ENCODE measurements around the gene XRCC1. TPM values are rescaled to one million over a fixed set of nuclear protein-coding genes. Genes with fewer than 3 reads are reported as not detected.

Gene XRCC1
- total RNA-seq, 4 donors from 2014 or later: 29.6 to 38.8 (median 31.3) TPM

DNA sequence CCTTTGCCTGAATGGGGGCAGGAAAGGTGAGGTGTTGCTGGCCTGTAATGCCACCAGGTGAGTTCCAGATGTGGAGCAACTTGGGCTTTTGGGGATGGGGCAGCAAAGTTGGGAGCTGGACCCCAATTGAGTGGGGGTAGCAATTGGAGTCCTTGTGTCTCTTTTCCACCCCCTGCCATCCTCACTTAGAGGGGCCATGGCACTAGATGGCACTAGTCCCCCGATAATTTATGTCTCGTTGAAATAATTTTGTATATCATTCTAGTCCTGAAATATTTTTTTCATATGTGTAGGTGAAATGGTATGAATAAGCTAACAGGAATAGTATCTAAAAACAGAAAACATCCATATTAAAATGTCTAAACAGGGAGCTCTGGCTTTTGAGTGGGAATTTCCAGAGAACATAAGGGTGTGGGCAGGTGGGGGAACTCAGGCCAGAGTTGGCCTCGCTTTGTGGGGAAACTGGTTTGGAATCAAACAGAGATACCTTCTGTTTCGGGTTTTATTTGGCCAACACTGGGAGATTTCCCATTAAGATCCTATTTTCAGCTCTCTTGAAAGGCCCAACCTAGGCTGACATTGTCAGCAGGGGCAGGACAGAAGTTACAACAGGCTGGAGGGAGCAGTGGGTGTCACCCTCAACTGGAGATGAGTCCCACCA lies 24.4 kb upstream of the XRCC1 start:
- peaks cover 6 to 8% of the 10 kb centered on the region in 2 donors for H3K36me3 ChIP-seq
- intact Hi-C loops (cut with DNase I): loop anchor here (10.0 kb wide), 1 partner anchor 65 kb away; the partner anchor contains the start of gene ZNF575
- DNase-seq: no peak
- H3K4me1 ChIP-seq: peaks cover 18 to 22% of the 10 kb centered on the region in 2 donors
- no peak for TF ChIP-seq POLR2A (IDR thresholded peaks at IDR 0.05)
- TF ChIP-seq CTCF (IDR thresholded peaks at IDR 0.05): no peak
- 89 to 93% methylated on average over 4 of the region's 4 CpGs for WGBS, 2 donors
- no peaks in the 10 kb centered on the region for H3K27me3 ChIP-seq
- no peak overlapping the region for H3K27ac ChIP-seq
- no peaks in the 10 kb centered on the region for H3K9me3 ChIP-seq
- H3K4me3 ChIP-seq (replicated peaks in 1 of 3): no peak overlapping the region

GRCh38 chr19:43598445-43599240 lies 23.3 kb upstream of the XRCC1 start:
- Histone ChIP-seq H3K36me3 (peaks cover 6 to 15% of the 10 kb centered on the region in 2 donors), H3K27ac (no peak overlapping the region), H3K9me3 (no peaks in the 10 kb centered on the region), H3K4me1 (peaks cover 29 to 33% of the 10 kb centered on the region in 2 donors), H3K27me3 (no peaks in the 10 kb centered on the region), H3K4me3 (replicated peaks in 1 of 3) (no peak overlapping the region)
- 94 to 95% methylated on average over 16 to 17 of the region's 19 CpGs for WGBS, 2 donors
- no peak for DNase-seq
- intact Hi-C loops (cut with DNase I): loop anchor here (10.0 kb wide), 1 partner anchor 64 kb away; the partner anchor contains the start of gene ZNF575
- TF ChIP-seq POLR2A (IDR thresholded peaks at IDR 0.05): no peak
- TF ChIP-seq CTCF (IDR thresholded peaks at IDR 0.05): no peak

- Histone ChIP-seq H3K9me3 (no peaks in the 10 kb centered on the region), H3K36me3 (peaks cover 10 to 18% of the 10 kb centered on the region in 2 donors), H3K4me3 (replicated peaks in 1 of 3) (no peak overlapping the region), H3K27me3 (no peaks in the 10 kb centered on the region), H3K4me1 (peaks cover 31 to 33% of the 10 kb centered on the region in 2 donors), H3K27ac (no peak overlapping the region)
- TF ChIP-seq CTCF (IDR thresholded peaks at IDR 0.05) (no peak), POLR2A (IDR thresholded peaks at IDR 0.05) (no peak)
- no peak for DNase-seq
- WGBS, 2 donors: 63 to 72% methylated on average over 5 of the region's 5 CpGs
- intact Hi-C loops (cut with DNase I): loop anchor here (2.0 to 10.0 kb wide), 2 partner anchors 23 to 63 kb away; partner anchors contain the start of genes PINLYP, XRCC1 and ZNF575
These were observed 22.5 kb upstream of the XRCC1 start for GRCh38 chr19:43597876-43598275.

GRCh38 chr19:43596842-43597461 lies 21.6 kb upstream of the XRCC1 start:
- no peaks in the 10 kb centered on the region for H3K9me3 ChIP-seq
- no peak for TF ChIP-seq CTCF (IDR thresholded peaks at IDR 0.05)
- TF ChIP-seq POLR2A (IDR thresholded peaks at IDR 0.05): no peak
- H3K4me3 ChIP-seq (replicated peaks in 1 of 3): peak overlapping the region; percentile 13 to 76 (median 55)
- H3K36me3 ChIP-seq: peaks cover 13 to 27% of the 10 kb centered on the region in 2 donors
- 14 to 26% methylated on average over 4 to 7 of the region's 7 CpGs for WGBS, 2 donors
- peak overlapping the region; percentile 94 to 98 (median 95) for H3K27ac ChIP-seq
- H3K27me3 ChIP-seq: no peaks in the 10 kb centered on the region
- peaks cover 31 to 33% of the 10 kb centered on the region in 2 donors for H3K4me1 ChIP-seq
- intact Hi-C loops (cut with DNase I): loop anchor here (2.0 to 10.0 kb wide), 2 partner anchors 22 to 62 kb away; partner anchors contain the start of genes PINLYP, XRCC1 and ZNF575
- no peak for DNase-seq

Measured in thyroid gland (tissue), 4 donors.